GM19240 (cell line): ENCODE measurements around the gene PMPCA.

ENCODE experiments used
- DNase-seq: peaks from one replicate; pipeline ENCODE4 v3.0.0; 2011; ENCODE audit warnings: low spot score; ENCODE audit not compliant: insufficient read length

PMPCA gene

DNA sequence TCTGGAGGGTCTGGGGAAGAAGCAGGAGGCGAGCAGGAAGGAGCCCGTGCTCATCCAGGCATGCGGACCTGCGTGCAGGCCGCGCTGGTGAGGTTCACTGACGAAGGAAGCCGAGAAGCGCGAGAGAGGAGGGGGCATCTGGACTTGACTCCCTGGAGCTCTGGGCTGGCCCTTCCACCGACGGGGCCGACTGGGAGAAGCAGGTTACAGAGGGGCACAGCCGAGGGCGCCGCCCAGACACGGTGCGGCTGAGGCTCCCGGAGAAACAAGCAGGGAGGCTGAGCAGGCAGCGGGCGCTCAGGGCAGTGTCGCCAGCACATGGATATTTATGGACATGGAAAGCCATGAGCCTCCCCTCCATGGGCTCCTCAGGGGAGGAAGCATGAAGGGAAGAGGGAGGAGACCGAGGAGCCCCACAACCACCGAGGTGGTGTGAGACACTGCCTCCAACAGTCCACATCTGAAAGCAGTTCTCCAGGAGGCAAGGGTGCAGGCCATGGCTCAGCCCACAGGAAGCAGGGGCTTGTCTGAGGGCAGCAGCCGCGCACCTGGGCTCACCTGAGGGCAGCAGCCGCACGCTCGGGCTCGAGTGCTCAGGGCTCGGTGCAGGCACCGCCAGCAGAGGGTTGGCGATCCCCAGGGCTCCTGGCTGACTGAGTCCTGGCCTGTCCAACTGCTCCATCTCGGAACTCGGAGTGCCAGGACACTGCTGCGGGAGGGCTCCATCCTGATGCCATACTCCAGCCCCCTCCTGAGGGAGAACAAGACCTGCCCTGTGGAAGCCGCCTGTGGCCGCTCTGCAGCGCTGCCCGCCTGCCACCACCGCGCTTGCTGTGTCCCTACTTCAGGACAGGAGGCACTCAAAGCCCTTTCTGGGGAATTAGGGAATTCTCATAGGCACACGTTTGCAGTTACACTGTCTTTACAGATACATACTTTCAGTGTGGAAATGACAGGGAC, 44.9 kb downstream of the PMPCA start:
- no peak for DNase-seq

DNA sequence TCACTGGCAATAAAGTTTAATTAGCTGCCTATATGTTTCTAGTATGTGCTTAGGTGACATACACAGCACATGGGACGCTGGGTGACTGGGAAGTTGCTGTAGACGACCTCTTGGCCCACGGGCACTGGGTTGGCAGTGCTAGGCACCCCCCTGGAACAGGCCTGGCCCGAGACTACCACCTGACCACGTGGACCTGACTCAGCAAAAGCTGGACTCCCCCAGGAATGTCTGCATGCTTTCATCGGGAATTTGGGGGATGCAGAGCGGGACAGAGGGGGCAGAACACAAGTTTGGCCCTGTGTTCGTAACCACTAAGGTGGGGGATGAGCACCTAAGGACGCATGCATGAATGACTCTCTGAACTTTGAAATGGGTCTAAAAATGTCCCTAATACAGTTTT, 45.8 kb downstream of the PMPCA start:
- DNase-seq = no peak

DNA sequence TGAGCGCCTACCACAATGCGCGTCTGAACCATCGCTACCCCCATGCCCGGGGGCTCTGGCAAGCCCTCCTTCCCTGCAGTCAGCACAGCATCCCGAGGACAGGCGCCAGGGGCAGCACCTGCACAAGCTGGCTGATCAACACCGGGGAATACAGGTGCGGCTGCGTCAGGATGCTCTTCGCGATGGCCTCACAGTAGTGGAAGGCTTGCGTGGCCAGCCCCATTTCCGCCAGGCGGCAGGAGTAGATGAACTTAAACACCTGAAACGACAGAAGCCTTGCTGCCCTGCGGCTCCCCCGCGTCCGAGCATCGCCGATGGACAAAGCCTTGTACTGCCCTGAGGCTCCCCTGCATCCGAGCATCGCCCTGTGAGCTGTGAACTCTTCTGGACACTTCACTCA, 46.9 kb downstream of the PMPCA start:
- DNase-seq = no peak

DNA sequence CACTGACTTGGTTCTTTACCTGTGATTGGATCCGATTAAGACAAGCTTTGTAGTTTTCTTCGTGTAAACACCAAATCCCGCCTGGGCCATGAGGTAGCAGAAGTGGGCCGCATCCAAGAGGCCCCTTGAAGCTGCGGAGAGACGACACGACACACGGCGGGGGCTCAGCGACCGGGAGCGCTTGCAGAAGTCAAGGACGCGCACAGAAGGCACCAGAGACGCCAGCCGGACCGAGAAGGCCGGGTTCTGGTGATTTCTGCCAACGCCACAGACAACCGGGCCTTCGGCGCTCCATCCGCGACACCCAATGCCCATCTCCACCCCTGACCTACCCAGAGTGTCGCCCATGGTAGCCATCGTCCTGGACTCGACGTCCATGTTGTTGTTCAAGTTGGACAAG, 49.0 kb downstream of the PMPCA start:
- no peak for DNase-seq

- DNase-seq = no peak
These were observed 50.4 kb downstream of the PMPCA start for GRCh38 chr9:136460772-136461325.

DNA sequence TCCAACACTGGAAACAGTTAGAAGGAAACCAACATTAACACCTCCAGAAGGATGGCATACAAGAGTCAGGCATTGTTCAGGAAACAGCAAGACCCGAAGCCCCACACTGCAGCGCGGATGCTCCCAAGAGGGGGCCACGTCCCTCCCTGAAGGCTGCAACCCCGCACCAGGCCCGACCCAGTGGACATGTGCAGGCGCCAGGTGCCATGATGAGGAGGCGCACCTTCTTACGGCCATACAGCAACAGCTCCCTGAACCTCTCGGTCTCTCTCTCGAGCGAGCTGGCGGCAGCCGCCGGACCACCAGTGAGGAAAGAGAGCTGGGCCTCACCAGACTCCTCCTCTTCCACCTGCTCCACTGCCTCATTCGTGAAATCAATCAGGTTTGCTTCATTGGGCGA, 52.2 kb downstream of the PMPCA start:
- DNase-seq = no peak

- no peak for DNase-seq
These were observed 53.1 kb downstream of the PMPCA start for GRCh38 chr9:136463578-136463977.

GRCh38 chr9:136464241-136464640, 53.8 kb downstream of the PMPCA start:
- no peak for DNase-seq

GRCh38 chr9:136465500-136466154, 55.2 kb downstream of the PMPCA start:
- DNase-seq = no peak

- DNase-seq = no peak
These were observed 55.7 kb downstream of the PMPCA start for GRCh38 chr9:136466155-136466541.

DNA sequence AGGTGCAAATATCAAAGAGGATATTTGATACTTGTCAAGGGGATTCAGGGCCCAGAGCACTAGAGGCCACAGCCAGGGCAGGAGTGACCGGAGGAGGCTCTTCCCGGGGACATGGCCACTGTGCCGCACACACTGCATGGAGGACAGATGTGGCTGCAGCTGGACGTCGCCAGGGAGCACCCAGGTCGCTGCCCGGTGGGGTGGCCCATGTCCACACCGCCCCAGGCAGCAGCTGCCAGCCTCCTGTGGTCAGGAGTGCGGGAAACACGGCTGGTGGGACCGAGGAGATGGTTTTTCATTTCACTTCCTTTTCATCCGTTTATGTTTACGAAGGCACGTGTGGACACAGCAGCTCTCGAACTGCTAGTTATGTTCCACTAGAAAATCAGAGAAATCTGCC, 57.3 kb downstream of the PMPCA start:
- no peak for DNase-seq

- DNase-seq = no peak
These were observed 59.9 kb downstream of the PMPCA start for GRCh38 chr9:136470356-136470755.

GRCh38 chr9:136470792-136471469, 60.5 kb downstream of the PMPCA start:
- no peak for DNase-seq

DNA sequence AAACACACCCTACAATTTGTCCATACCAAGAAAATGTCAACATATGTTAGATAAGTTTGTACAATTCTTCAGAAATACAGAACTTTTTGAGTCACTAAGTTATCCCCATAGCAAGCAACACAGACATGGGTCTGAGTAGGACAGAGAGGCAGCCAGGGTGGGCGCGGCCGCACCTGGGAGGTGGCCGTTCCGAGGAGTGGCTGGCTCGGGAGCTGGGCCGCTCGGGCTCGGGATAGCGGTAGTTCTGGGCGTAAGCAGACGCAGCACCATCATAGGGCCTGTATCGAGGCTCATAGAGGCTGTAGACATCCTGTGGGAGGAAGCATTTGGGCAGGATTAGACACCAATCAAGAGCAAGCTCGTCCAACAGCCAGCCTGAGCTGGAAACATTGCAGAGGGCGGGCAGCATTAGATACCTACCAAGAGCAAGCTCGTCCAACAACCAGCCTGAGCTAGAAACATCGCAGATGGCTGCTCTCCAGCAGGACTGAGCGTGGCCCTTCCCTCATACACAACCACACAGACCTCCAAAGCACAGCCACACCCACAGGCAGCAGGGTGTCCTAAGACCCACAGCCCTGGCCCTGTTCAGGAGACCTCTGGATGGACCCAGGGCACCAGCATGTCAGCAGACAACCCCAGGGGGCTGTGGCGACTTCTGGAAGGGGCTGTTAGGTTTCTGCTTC, 61.5 kb downstream of the PMPCA start:
- DNase-seq = no peak

DNA sequence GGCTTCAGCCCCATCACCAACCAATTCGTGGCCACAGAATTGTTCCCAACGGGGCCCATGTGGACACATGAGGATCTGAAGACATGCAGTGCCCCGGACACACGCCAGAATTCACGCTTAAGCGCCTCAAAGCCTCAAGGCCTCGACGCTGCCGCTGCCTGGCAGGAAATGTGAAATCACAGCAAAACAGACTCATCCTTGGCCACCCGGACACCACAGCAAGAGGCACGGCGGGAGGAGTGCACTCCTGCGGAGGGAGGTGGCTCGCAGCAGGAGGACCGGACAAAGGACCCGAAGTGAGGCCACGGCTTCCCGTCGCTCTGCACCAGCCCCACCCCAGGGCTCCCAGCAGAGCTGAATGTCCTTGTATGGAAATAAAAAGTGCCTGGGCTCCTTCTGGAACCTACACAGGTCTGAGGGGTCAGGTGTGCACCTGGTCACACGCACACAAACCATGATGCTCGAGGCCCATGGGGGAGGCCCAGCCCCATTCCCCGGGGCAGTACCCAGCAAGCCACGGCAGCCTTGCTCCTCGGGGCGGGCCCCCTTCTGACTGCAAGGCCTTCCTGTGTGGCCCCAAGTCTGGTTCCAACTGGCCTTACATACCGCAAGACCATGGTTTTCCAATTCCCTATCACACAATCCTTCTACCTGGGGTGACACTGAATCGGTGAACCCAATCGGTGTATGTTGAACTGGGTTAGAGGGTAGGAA, 62.3 kb downstream of the PMPCA start:
- DNase-seq = no peak

DNA sequence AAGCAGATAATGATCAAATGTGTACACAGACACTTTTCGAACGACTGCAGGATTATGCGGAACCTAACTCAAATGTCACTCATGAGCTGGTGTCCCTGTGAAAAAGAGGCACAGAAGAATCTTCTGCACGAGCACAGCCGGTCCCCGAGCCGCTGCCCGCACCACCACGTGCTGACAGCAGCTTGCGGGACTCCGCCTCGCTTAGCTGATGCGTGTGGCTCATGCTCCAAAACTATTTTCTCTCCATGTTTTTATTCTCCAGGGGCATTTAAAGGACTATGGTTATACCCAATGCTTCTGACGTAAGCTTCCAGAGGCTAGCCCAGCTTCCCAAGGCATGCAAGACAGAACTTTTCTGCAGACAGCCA, 62.9 kb downstream of the PMPCA start:
- no peak for DNase-seq
